Colonic mucosa (tissue), 4 donors: ENCODE data around the gene AATF. TPM values are rescaled to one million over a fixed set of nuclear protein-coding genes. Genes with fewer than 3 reads are reported as not detected.

ENCODE experiments used
- DNase-seq: peaks from one replicate; pipeline ENCODE4 v3.0.0-alpha.2; 2020
- H3K27ac ChIP-seq: fragments of 200-600 bp; one replicate; pipeline ENCODE4 v1.8.0; 2021
- H3K27me3 ChIP-seq: fragments of 200-600 bp; one replicate; pipeline ENCODE4 v1.8.0; 2021
- H3K36me3 ChIP-seq: fragments of 200-600 bp; one replicate; pipeline ENCODE4 v1.8.0; 2021
- H3K4me1 ChIP-seq: fragments of 200-600 bp; one replicate; pipeline ENCODE4 v1.8.0; 2021; ENCODE audit warnings: mild to moderate bottlenecking
- H3K4me3 ChIP-seq: fragments of 200-600 bp; one replicate; pipeline ENCODE4 v1.8.0; 2021
- H3K9ac ChIP-seq, 2 donors: one replicate each; pipeline ENCODE4 v1.7.0; 2013; ENCODE audit warnings: control low read depth in 2 of 2, low read depth in 2 of 2, low read length in 2 of 2
- H3K9me3 ChIP-seq: fragments of 200-600 bp; one replicate; pipeline ENCODE4 v1.8.0; 2021
- CTCF ChIP-seq: fragments of 200-600 bp; IDR thresholded peaks from one replicate; pipeline ENCODE4 v1.8.0; 2022; ENCODE audit warnings: antibody characterized with exemption, mild to moderate bottlenecking
- intact Hi-C: fragments of 100-400 bp; cut with DNase I; formaldehyde crosslinking; loops from one replicate; pipeline ENCODE4 v1.14.1; 2022
- total RNA-seq, 2 donors: library from RNA; stranded (reverse); fragmentation: NEBNext Ultra II Directional in 1 of 2; extraction: Animal tissue kit (Norgen Biotek cat#: 25700) in 1 of 2; gene quantifications; one replicate each; pipeline ENCODE4 v1.2.1, GENCODE V29; 2021
- donor health status: healthy.
- donor health status: DM: no; HTN: no; CAD: no.
- donor health status: DM: no; HTN: no; CAD: no.

AATF gene
- total RNA-seq, 2 donors from 2014 or later = 30.0 to 54.8 TPM

GRCh38 chr17:36920032-36921005 lies 28.4 kb upstream of the AATF start:
- H3K36me3 ChIP-seq = no peaks in the 10 kb centered on the region
- H3K4me3 ChIP-seq = no peak overlapping the region
- DNase-seq = no peak
- no peaks in the 10 kb centered on the region for H3K4me1 ChIP-seq
- no peak for TF ChIP-seq CTCF
- H3K27ac ChIP-seq = no peak overlapping the region
- intact Hi-C loops = no loop called here
- H3K9me3 ChIP-seq = no peaks in the 10 kb centered on the region
- no peak overlapping the region for H3K9ac ChIP-seq
- H3K27me3 ChIP-seq = peaks cover 4% of the 10 kb centered on the region

- Histone ChIP-seq H3K27me3 (peaks cover 4% of the 10 kb centered on the region), H3K9ac (no peak overlapping the region), H3K27ac (no peak overlapping the region), H3K4me1 (no peaks in the 10 kb centered on the region), H3K9me3 (no peaks in the 10 kb centered on the region), H3K4me3 (no peak overlapping the region), H3K36me3 (no peaks in the 10 kb centered on the region)
- no peak for TF ChIP-seq CTCF
- no peak for DNase-seq
- intact Hi-C loops = no loop called here
Observed at GRCh38 chr17:36921095-36921851, 27.5 kb upstream of the AATF start.

- Histone ChIP-seq H3K9ac (no peak overlapping the region), H3K27ac (no peak overlapping the region), H3K27me3 (peaks cover 10% of the 10 kb centered on the region), H3K4me3 (no peak overlapping the region), H3K9me3 (no peaks in the 10 kb centered on the region), H3K4me1 (no peaks in the 10 kb centered on the region), H3K36me3 (no peaks in the 10 kb centered on the region)
- TF ChIP-seq CTCF = no peak
- intact Hi-C loops = no loop called here
- no peak for DNase-seq
Observed at GRCh38 chr17:36922175-36922574, 26.6 kb upstream of the AATF start.

GRCh38 chr17:36923814-36924221 lies 24.9 kb upstream of the AATF start:
- no peaks in the 10 kb centered on the region for H3K9me3 ChIP-seq
- intact Hi-C loops = no loop called here
- H3K27ac ChIP-seq = no peak overlapping the region
- no peak for TF ChIP-seq CTCF
- H3K36me3 ChIP-seq = no peaks in the 10 kb centered on the region
- no peak for DNase-seq
- H3K4me3 ChIP-seq = no peak overlapping the region
- peaks cover 22% of the 10 kb centered on the region for H3K27me3 ChIP-seq
- no peaks in the 10 kb centered on the region for H3K4me1 ChIP-seq
- no peak overlapping the region for H3K9ac ChIP-seq

- Histone ChIP-seq H3K4me1 (no peaks in the 10 kb centered on the region), H3K9me3 (no peaks in the 10 kb centered on the region), H3K9ac (no peak overlapping the region), H3K36me3 (no peaks in the 10 kb centered on the region), H3K27me3 (peaks cover 43% of the 10 kb centered on the region), H3K27ac (no peak overlapping the region), H3K4me3 (no peak overlapping the region)
- no peak for DNase-seq
- intact Hi-C loops = no loop called here
- TF ChIP-seq CTCF = no peak
Observed at GRCh38 chr17:36926226-36926625, 22.5 kb upstream of the AATF start.
